Neuronal stem cell (in vitro differentiated cells): ENCODE results near the gene DGKB.

ENCODE experiments used
- DNase-seq: peaks from one replicate; pipeline ENCODE4 v3.0.0-alpha.2; 2013; ENCODE audit warnings: low spot score
- H2AFZ ChIP-seq: one replicate; pipeline ENCODE4 v1.6.1; 2013; ENCODE audit warnings: mild to moderate bottlenecking, low read length, inconsistent platforms
- H2AK5ac ChIP-seq: 2 replicates; pipeline ENCODE4 v1.6.1; 2013; ENCODE audit warnings: low read depth, mild to moderate bottlenecking, inconsistent platforms, low read length, moderate library complexity, mixed read lengths
- H2BK120ac ChIP-seq: 2 replicates; pipeline ENCODE4 v1.6.1; 2013; ENCODE audit warnings: low read depth, mild to moderate bottlenecking, inconsistent platforms, low read length, moderate library complexity, mixed read lengths
- H2BK12ac ChIP-seq: one replicate; pipeline ENCODE4 v1.6.1; 2013; ENCODE audit warnings: low read length, inconsistent platforms
- H2BK15ac ChIP-seq: 2 replicates; pipeline ENCODE4 v1.6.1; 2013; ENCODE audit warnings: mild to moderate bottlenecking, low read length, inconsistent platforms, mixed read lengths
- H2BK5ac ChIP-seq: one replicate; pipeline ENCODE4 v1.6.1; 2013; ENCODE audit warnings: inconsistent platforms, mild to moderate bottlenecking, low read length, moderate library complexity
- H3K14ac ChIP-seq: one replicate; pipeline ENCODE4 v1.6.1; 2013; ENCODE audit warnings: low read length, inconsistent platforms
- H3K18ac ChIP-seq: 2 replicates; pipeline ENCODE4 v1.6.1; 2013; ENCODE audit warnings: low read length, inconsistent platforms
- H3K23ac ChIP-seq: 2 replicates; pipeline ENCODE4 v1.6.1; 2013; ENCODE audit warnings: low read depth, mild to moderate bottlenecking, mixed read lengths, low read length, inconsistent platforms; ENCODE audit not compliant: poor library complexity
- H3K27ac ChIP-seq: replicated peaks from 3 replicates; pipeline ENCODE4 v1.5.1; 2013; ENCODE audit warnings: low read length, inconsistent platforms
- H3K27me3 ChIP-seq, 3 experiments: 2 replicates each; pipeline ENCODE4 v1.6.1; 2013; ENCODE audit warnings: low read length in 3 of 3, mild to moderate bottlenecking in 2 of 3, inconsistent platforms in 1 of 3, low read depth in 1 of 3, mixed read lengths in 1 of 3, moderate library complexity in 1 of 3; ENCODE audit not compliant: control insufficient read depth in 3 of 3, insufficient read depth in 3 of 3
- H3K36me3 ChIP-seq, 2 donors: replicated peaks in 1 of 2; 2 replicates each; pipeline ENCODE4 v1.6.1; 2013; ENCODE audit warnings: low read length in 2 of 2; ENCODE audit not compliant: control insufficient read depth in 2 of 2, insufficient read depth in 2 of 2
- H3K4ac ChIP-seq: 2 replicates; pipeline ENCODE4 v1.6.1; 2013; ENCODE audit warnings: inconsistent platforms, mild to moderate bottlenecking, low read length, moderate library complexity
- H3K4me1 ChIP-seq, 2 donors: 1 replicate in 1 of 2; 2 replicates in 1 of 2; pipeline ENCODE4 v1.6.1; 2013; ENCODE audit warnings: low read length in 2 of 2, low read depth in 1 of 2; ENCODE audit not compliant: control insufficient read depth in 2 of 2, insufficient read depth in 1 of 2
- H3K4me2 ChIP-seq: one replicate; pipeline ENCODE4 v1.6.1; 2013; ENCODE audit warnings: mild to moderate bottlenecking, low read length, inconsistent platforms; ENCODE audit not compliant: insufficient read depth, poor library complexity, severe bottlenecking
- H3K4me3 ChIP-seq, 2 donors: 2 replicates each; pipeline ENCODE4 v1.5.1; 2013; ENCODE audit warnings: low read length in 2 of 2, mild to moderate bottlenecking in 2 of 2, inconsistent platforms in 1 of 2, moderate library complexity in 1 of 2
- H3K79me1 ChIP-seq: one replicate; pipeline ENCODE4 v1.6.1; 2013; ENCODE audit warnings: low read depth, mild to moderate bottlenecking, inconsistent platforms, low read length, moderate library complexity
- H3K9ac ChIP-seq: one replicate; pipeline ENCODE4 v1.6.1; 2013; ENCODE audit warnings: mild to moderate bottlenecking, low read depth, low read length, inconsistent platforms; ENCODE audit not compliant: poor library complexity
- H3K9me3 ChIP-seq, 2 donors: replicated peaks in 1 of 2; 2 replicates each; pipeline versions ENCODE3 to v1.6.1; 2013; ENCODE audit warnings: low read length in 2 of 2, mild to moderate bottlenecking in 2 of 2, inconsistent platforms in 1 of 2, low read depth in 1 of 2, mixed read lengths in 1 of 2, moderate library complexity in 1 of 2; ENCODE audit not compliant: control insufficient read depth in 2 of 2, insufficient read depth in 1 of 2
- H4K8ac ChIP-seq: one replicate; pipeline ENCODE4 v1.6.1; 2013; ENCODE audit warnings: low read depth, mild to moderate bottlenecking, inconsistent platforms, low read length, moderate library complexity
- H4K91ac ChIP-seq: one replicate; pipeline ENCODE4 v1.6.1; 2013; ENCODE audit warnings: low read length, low read depth, mild to moderate bottlenecking, inconsistent platforms; ENCODE audit not compliant: poor library complexity
- WGBS, 2 donors: extraction: QIAGEN DNeasy Blood & Tissue Kit; methylation state at CpG; one replicate each; pipeline ENCODE4 v1.1.7; 2013; ENCODE audit warnings: missing lambda C conversion rate in 2 of 2, mixed read lengths in 1 of 2; ENCODE audit not compliant: insufficient read length in 2 of 2, insufficient replicate concordance in 1 of 2; ENCODE audit errors: extremely low coverage in 2 of 2; 5-methylcytosine and 5-hydroxymethylcytosine counted together

Gene DGKB

GRCh38 chr7:14606101-14606500 is 296.4 kb downstream of the DGKB start:
- Histone ChIP-seq H3K4me1 (peaks cover 2 to 5% of the 10 kb centered on the region in 2 donors), H3K14ac (no peak overlapping the region), H2BK12ac (no peak overlapping the region), H3K9me3 (peaks cover 0 to 5% of the 10 kb centered on the region in 2 donors), H3K27ac (no peak overlapping the region), H2BK5ac (no peak overlapping the region), H2BK15ac (no peak overlapping the region), H3K27me3 (no peaks in the 10 kb centered on the region), H2AFZ (peak overlapping the region; percentile 54), H3K4ac (no peak overlapping the region), H3K79me1 (no peaks in the 10 kb centered on the region), H3K9ac (no peak overlapping the region), H3K36me3 (no peaks in the 10 kb centered on the region), H4K8ac (no peak overlapping the region), H3K23ac (no peak overlapping the region), H2BK120ac (no peak overlapping the region), H4K91ac (no peak overlapping the region), H3K18ac (no peak overlapping the region), H3K4me2 (no peak overlapping the region), H3K4me3 (no peak overlapping the region), H2AK5ac (no peak overlapping the region)
- peak; percentile 12 for DNase-seq

DNA sequence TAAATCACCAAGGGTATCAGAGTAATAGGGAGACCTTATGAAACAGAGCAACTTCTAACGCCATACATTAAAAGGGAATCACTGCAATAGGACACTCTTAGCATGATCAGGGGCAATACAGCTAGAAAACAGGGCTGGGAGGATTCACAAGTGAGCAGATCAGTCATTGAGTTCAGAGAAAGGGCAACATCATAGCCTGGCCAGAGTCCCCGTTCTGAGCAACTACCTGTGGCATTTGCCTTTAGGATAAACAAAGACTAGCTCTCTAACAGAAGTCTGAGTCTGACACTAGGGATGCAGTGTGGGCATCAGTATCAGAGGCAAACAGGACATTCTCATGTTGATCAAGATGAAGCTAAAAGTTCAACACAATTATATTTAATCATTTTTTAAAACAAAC is 297.9 kb downstream of the DGKB start:
- no peak overlapping the region for H2BK120ac ChIP-seq
- H3K4me3 ChIP-seq = no peak overlapping the region
- H2AK5ac ChIP-seq = no peak overlapping the region
- no peaks in the 10 kb centered on the region for H3K79me1 ChIP-seq
- no peak overlapping the region for H2BK5ac ChIP-seq
- H3K27ac ChIP-seq = no peak overlapping the region
- H3K36me3 ChIP-seq = no peaks in the 10 kb centered on the region
- no peak overlapping the region for H2BK12ac ChIP-seq
- H3K18ac ChIP-seq = no peak overlapping the region
- H2BK15ac ChIP-seq = no peak overlapping the region
- no peak for DNase-seq
- peaks cover 0 to under 1% of the 10 kb centered on the region in 2 donors for H3K9me3 ChIP-seq
- no peak overlapping the region for H3K4me2 ChIP-seq
- H3K4me1 ChIP-seq = peaks cover 5% of the 10 kb centered on the region in 2 donors
- no CpG with 5 or more reads among the region's 2 CpGs for WGBS, 2 donors
- H3K4ac ChIP-seq = no peak overlapping the region
- no peaks in the 10 kb centered on the region for H3K27me3 ChIP-seq
- no peak overlapping the region for H4K8ac ChIP-seq
- H3K23ac ChIP-seq = no peak overlapping the region
- no peak overlapping the region for H3K14ac ChIP-seq
- H3K9ac ChIP-seq = no peak overlapping the region
- no peak overlapping the region for H2AFZ ChIP-seq
- no peak overlapping the region for H4K91ac ChIP-seq

DNA sequence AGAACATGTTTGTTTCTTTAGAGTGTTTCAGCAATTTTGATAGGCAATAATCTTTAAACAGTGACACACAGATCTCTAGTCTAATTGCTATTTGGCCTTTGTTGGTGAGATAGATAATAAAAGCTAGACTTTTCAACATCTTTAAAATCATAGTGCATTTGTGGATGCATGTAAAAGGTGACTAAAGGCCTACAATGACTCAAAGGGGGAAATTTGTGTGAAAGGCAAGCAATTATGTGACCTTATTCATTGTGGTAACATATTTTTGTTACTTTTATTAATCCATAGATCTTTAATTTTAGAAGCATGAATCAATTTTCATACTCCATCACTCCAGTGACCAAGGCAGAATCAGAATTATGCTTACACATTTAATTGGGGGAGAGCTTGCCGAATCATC is 299.7 kb downstream of the DGKB start:
- H3K79me1 ChIP-seq = no peaks in the 10 kb centered on the region
- no peaks in the 10 kb centered on the region for H3K36me3 ChIP-seq
- H2AK5ac ChIP-seq = no peak overlapping the region
- no peak overlapping the region for H3K4me3 ChIP-seq
- H4K8ac ChIP-seq = no peak overlapping the region
- no peak overlapping the region for H3K27ac ChIP-seq
- no peak overlapping the region for H3K23ac ChIP-seq
- WGBS, 2 donors = no CpG with 5 or more reads among the region's 1 CpG
- no peak overlapping the region for H3K14ac ChIP-seq
- no peak overlapping the region for H3K18ac ChIP-seq
- H2BK12ac ChIP-seq = no peak overlapping the region
- no peak overlapping the region for H3K4me2 ChIP-seq
- no peak overlapping the region for H2BK5ac ChIP-seq
- no peak for DNase-seq
- H2BK120ac ChIP-seq = no peak overlapping the region
- H2BK15ac ChIP-seq = no peak overlapping the region
- H3K4ac ChIP-seq = no peak overlapping the region
- H3K9ac ChIP-seq = no peak overlapping the region
- peaks cover 5% of the 10 kb centered on the region in 2 donors for H3K4me1 ChIP-seq
- no peaks in the 10 kb centered on the region for H3K9me3 ChIP-seq
- no peak overlapping the region for H4K91ac ChIP-seq
- no peak overlapping the region for H2AFZ ChIP-seq
- no peaks in the 10 kb centered on the region for H3K27me3 ChIP-seq

- Histone ChIP-seq H4K8ac (no peak overlapping the region), H3K4me1 (peaks cover 2 to 3% of the 10 kb centered on the region in 2 donors), H3K79me1 (no peaks in the 10 kb centered on the region), H2BK5ac (no peak overlapping the region), H2BK12ac (no peak overlapping the region), H4K91ac (no peak overlapping the region), H3K23ac (no peak overlapping the region), H2AK5ac (no peak overlapping the region), H3K18ac (peak overlapping the region; percentile 55), H3K14ac (no peak overlapping the region), H3K27ac (no peak overlapping the region), H3K4me2 (no peak overlapping the region), H3K4me3 (no peak overlapping the region), H2BK15ac (no peak overlapping the region), H2AFZ (no peak overlapping the region), H3K36me3 (no peaks in the 10 kb centered on the region), H3K9ac (no peak overlapping the region), H3K4ac (no peak overlapping the region), H2BK120ac (no peak overlapping the region), H3K9me3 (no peaks in the 10 kb centered on the region), H3K27me3 (no peaks in the 10 kb centered on the region)
- no CpG with 5 or more reads among the region's 2 CpGs for WGBS, 2 donors
- DNase-seq = no peak
Measured at GRCh38 chr7:14600766-14601367, 301.7 kb downstream of the DGKB start.
